GM12878 (cell line): ENCODE measurements around the gene DYRK1B. TPM values are rescaled to one million over a fixed set of nuclear protein-coding genes. Genes with fewer than 3 reads are reported as not detected.

Experiments used
- ATAC-seq: fragments of 200-7000 bp; cut with Tn5 transposase; 3 replicates; pipeline ENCODE4 v1.9.1; 2020; ENCODE audit warnings: mild to moderate bottlenecking, moderate library complexity
- BruUV-seq: library from RNA; stranded (reverse); fragments of 400-500 nt; replicated peaks from 2 replicates; lab custom pipeline; 2021; lab: Mats Ljungman, UMichigan
- CTCF ChIA-PET: fragments of 300-600 bp; sonication (Branson Sonifier 250); formaldehyde crosslinking; extraction: SDS; loops from one replicate; lab custom pipeline; 2021; ENCODE audit warnings: inconsistent platforms; lab: Yijun Ruan, JAX
- POLR2A ChIA-PET: fragments of 350-600 bp; formaldehyde crosslinking; extraction: SDS; loops from one replicate; lab custom pipeline; 2021; ENCODE audit warnings: inconsistent platforms; lab: Charles Lee
- RAD21 ChIA-PET: fragments of 300-600 bp; sonication (Branson Sonifier 250); formaldehyde crosslinking; loops from one replicate; lab custom pipeline; 2023; ENCODE audit warnings: antibody characterized with exemption; ENCODE audit not compliant: unreplicated experiment; lab: Charles Lee
- SMC1A ChIA-PET: fragments of 300-600 bp; sonication (Branson Sonifier 250); formaldehyde crosslinking; loops from one replicate; lab custom pipeline; 2023; ENCODE audit not compliant: unreplicated experiment, uncharacterized antibody; lab: Charles Lee
- DNase-seq: peaks from one replicate; pipeline ENCODE4 v3.0.0-alpha.2; 2011; ENCODE audit warnings: low read depth, low spot score
- FAIRE-seq: peaks from 3 replicates; lab custom pipeline; 2011; peaks lifted over from hg19 to GRCh38; lab: Jason Lieb, UNC
- H2AFZ ChIP-seq: 2 replicates; pipeline ENCODE4 v1.6.0; 2011; ENCODE audit warnings: low read depth, low read length, control low read depth; ENCODE audit not compliant: control insufficient read depth
- H3K27ac ChIP-seq: 2 replicates; pipeline ENCODE4 v1.5.1; 2011; ENCODE audit warnings: control low read depth; ENCODE audit not compliant: control insufficient read depth, insufficient read depth
- H3K27me3 ChIP-seq, 2 experiments: replicated peaks in 1 of 2; 2 replicates each; pipeline versions ENCODE4 v1.6.0 to v1.6.1; 2011; ENCODE audit warnings: low read length in 1 of 2; ENCODE audit not compliant: control insufficient read depth in 2 of 2, insufficient read depth in 2 of 2
- H3K36me3 ChIP-seq, 2 experiments: 2 replicates each; pipeline ENCODE4 v1.5.1; 2011; ENCODE audit warnings: low read length in 1 of 2; ENCODE audit not compliant: control insufficient read depth in 2 of 2, insufficient read depth in 2 of 2
- H3K4me1 ChIP-seq: 2 replicates; pipeline ENCODE4 v1.6.1; 2011; ENCODE audit warnings: mild to moderate bottlenecking, low read length, moderate library complexity, mixed read lengths; ENCODE audit not compliant: control insufficient read depth, insufficient read depth
- H3K4me2 ChIP-seq: 2 replicates; pipeline ENCODE4 v1.6.0; 2011; ENCODE audit warnings: control low read depth; ENCODE audit not compliant: control insufficient read depth, insufficient read depth
- H3K4me3 ChIP-seq: fragments of 200-600 bp; sonication (generic); 2 replicates; pipeline ENCODE4 v1.5.1; 2016
- H3K79me2 ChIP-seq: 2 replicates; pipeline ENCODE4 v1.6.0; 2011; ENCODE audit warnings: low read length; ENCODE audit not compliant: control insufficient read depth, insufficient read depth
- H3K9ac ChIP-seq: 2 replicates; pipeline ENCODE4 v1.8.0; 2011; ENCODE audit warnings: low read length, control low read depth, mixed read lengths; ENCODE audit not compliant: control insufficient read depth, insufficient read depth
- H3K9me3 ChIP-seq: replicated peaks from 3 replicates; pipeline ENCODE4 v1.5.1; 2011; ENCODE audit warnings: mild to moderate bottlenecking, low read length; ENCODE audit not compliant: control insufficient read depth, insufficient read depth
- H4K20me1 ChIP-seq: 2 replicates; pipeline ENCODE4 v1.6.0; 2011; ENCODE audit not compliant: control insufficient read depth, insufficient read depth
- KDM1A ChIP-seq: fragments of 200-600 bp; sonication (generic); IDR thresholded peaks from 2 replicates; pipeline ENCODE4 v1.6.1; 2016; ENCODE audit warnings: borderline replicate concordance
- MAX ChIP-seq: IDR thresholded peaks from 2 replicates; pipeline ENCODE4 v1.6.1; 2012; ENCODE audit warnings: low read depth, low read length, improper control_type of control experiment
- SREBF2 ChIP-seq: IDR thresholded peaks from 2 replicates; pipeline ENCODE4 v1.6.1; 2012; ENCODE audit warnings: mild to moderate bottlenecking, low read length
- SUPT20H ChIP-seq: IDR thresholded peaks from 2 replicates; pipeline ENCODE4 v1.6.1; 2011; ENCODE audit warnings: low read depth, mild to moderate bottlenecking, low read length, moderate library complexity, borderline replicate concordance; ENCODE audit not compliant: control insufficient read depth
- ZNF622 ChIP-seq: fragments of 450-650 bp; IDR thresholded peaks from 2 replicates; pipeline ENCODE4 v1.6.1; 2017; ENCODE audit warnings: mild to moderate bottlenecking, inconsistent platforms
- WGBS: methylation state at CpG from one replicate; pipeline ENCODE4 v1.1.6; 2016; ENCODE audit warnings: low lambda C conversion rate; ENCODE audit not compliant: insufficient replicate concordance, insufficient coverage; ENCODE audit errors: missing lambda C conversion rate; 5-methylcytosine and 5-hydroxymethylcytosine counted together
- in situ Hi-C: fragments of 300-500 bp; cut with MboI; formaldehyde crosslinking; loops from 9 replicates; pipeline ENCODE4 v1.14.3; 2018; ENCODE audit warnings: mixed read lengths
- intact Hi-C: fragments of 100-400 bp; cut with micrococcal nuclease; formaldehyde crosslinking; loops from one replicate; pipeline ENCODE4 v1.14.2; 2022; ENCODE audit not compliant: unreplicated experiment
- polyA plus RNA-seq, 11 experiments: library from polyadenylated mRNA; depleted of rRNA in 4 of 11; unstranded in 6 of 11; stranded (reverse) in 5 of 11; fragments of >200 nt; fragmentation: Nextera tagmentation in 4 of 11; fragmentation: Illumina TruSeq in 1 of 11; extraction: Ambion mirVana in 4 of 11; extraction: Trizol in 1 of 11; gene quantifications; 1 replicate in 1 of 11; 2 replicates in 10 of 11; pipeline versions ENCODE4 v1.2.1 to v1.2.3, GENCODE V29; 2011 to 2016; ENCODE audit warnings: inconsistent platforms in 2 of 11, missing spikeins in 2 of 11, low read depth in 1 of 11
- total RNA-seq, 4 experiments: library from RNA; depleted of rRNA in 3 of 4; stranded (reverse); fragments of >200 nt in 3 of 4; fragmentation: Illumina TruSeq in 1 of 4; extraction: Trizol in 1 of 4; gene quantifications; 2 replicates each; pipeline versions ENCODE4 v1.2.1 to v1.2.3, GENCODE V29; 2013 to 2021
- TF ChIP-seq, protein P1 (sequence below): fragments of 450-650 bp; IDR thresholded peaks from 2 replicates; pipeline ENCODE4 v1.6.1; 2017; ENCODE audit warnings: mild to moderate bottlenecking, moderate library complexity

DYRK1B gene
- total and polyA plus RNA-seq, 10 of the 15 experiments (the other 5 are each of a cell fraction or from before 2014, with no cell fraction given), result 0.07 to 10.2 (median 3.4) TPM; not detected in 1

DNA sequence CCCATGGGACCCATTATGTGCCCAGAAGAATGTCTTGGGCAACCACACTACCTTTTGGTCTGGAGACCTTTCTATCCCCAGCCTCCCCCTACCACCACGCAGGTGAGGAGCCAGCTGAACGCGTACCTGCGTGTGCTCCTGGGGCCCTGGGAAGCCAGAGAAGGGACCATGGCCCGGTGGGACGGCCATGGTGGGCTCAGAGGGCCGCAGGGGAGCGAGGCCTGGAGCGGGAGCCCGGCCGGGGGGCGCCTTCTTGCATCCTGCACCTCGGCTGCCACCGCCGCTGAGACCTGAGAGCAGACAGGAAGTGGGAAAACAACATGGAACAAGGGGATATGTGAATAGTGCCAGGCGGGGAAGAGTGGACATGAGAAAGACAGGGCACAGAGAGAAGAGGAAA, 2.3 kb downstream of the DYRK1B start:
- FAIRE-seq, result no peak
- Histone ChIP-seq H3K27me3 (no peaks in the 10 kb centered on the region), H3K27ac (no peak overlapping the region), H3K36me3 (peaks cover 30 to 31% of the 10 kb centered on the region in 2 experiments), H3K9me3 (no peaks in the 10 kb centered on the region), H4K20me1 (no peaks in the 10 kb centered on the region), H3K4me2 (no peak overlapping the region), H3K79me2 (peaks cover 15% of the 10 kb centered on the region), H3K4me1 (peaks cover 20% of the 10 kb centered on the region), H3K9ac (no peak overlapping the region), H3K4me3 (no peak overlapping the region), H2AFZ (no peak overlapping the region)
- BruUV-seq, result no TSS peak
- POLR2A ChIA-PET, result no interaction called here
- no peak for ATAC-seq
- 94% methylated on average over 16 of the region's 16 CpGs for WGBS
- SMC1A ChIA-PET, result no interaction called here
- intact Hi-C loops (no loop called here), in situ Hi-C loops (no loop called here)
- RAD21 ChIA-PET, result no interaction called here
- CTCF ChIA-PET, result no interaction called here
- TF ChIP-seq MAX (no peak), KDM1A (no peak), SREBF2 (no peak), SUPT20H (no peak), ZNF622 (no peak)
- TF ChIP-seq, protein P1, sequence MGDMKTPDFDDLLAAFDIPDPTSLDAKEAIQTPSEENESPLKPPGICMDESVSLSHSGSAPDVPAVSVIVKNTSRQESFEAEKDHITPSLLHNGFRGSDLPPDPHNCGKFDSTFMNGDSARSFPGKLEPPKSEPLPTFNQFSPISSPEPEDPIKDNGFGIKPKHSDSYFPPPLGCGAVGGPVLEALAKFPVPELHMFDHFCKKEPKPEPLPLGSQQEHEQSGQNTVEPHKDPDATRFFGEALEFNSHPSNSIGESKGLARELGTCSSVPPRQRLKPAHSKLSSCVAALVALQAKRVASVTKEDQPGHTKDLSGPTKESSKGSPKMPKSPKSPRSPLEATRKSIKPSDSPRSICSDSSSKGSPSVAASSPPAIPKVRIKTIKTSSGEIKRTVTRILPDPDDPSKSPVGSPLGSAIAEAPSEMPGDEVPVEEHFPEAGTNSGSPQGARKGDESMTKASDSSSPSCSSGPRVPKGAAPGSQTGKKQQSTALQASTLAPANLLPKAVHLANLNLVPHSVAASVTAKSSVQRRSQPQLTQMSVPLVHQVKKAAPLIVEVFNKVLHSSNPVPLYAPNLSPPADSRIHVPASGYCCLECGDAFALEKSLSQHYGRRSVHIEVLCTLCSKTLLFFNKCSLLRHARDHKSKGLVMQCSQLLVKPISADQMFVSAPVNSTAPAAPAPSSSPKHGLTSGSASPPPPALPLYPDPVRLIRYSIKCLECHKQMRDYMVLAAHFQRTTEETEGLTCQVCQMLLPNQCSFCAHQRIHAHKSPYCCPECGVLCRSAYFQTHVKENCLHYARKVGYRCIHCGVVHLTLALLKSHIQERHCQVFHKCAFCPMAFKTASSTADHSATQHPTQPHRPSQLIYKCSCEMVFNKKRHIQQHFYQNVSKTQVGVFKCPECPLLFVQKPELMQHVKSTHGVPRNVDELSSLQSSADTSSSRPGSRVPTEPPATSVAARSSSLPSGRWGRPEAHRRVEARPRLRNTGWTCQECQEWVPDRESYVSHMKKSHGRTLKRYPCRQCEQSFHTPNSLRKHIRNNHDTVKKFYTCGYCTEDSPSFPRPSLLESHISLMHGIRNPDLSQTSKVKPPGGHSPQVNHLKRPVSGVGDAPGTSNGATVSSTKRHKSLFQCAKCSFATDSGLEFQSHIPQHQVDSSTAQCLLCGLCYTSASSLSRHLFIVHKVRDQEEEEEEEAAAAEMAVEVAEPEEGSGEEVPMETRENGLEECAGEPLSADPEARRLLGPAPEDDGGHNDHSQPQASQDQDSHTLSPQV, result no peak
- no peak for DNase-seq
